Measurements from ENCODE around the gene DUSP28.

The DUSP28 gene

GRCh38 chr2:240528406-240529040 lies 31.6 kb upstream of the DUSP28 start:
- no peak for TF ChIP-seq TAF1 (IDR thresholded peaks at IDR 0.05; ENCODE audit: low read depth)
- no peak for TF ChIP-seq EP300 (IDR thresholded peaks at IDR 0.05; ENCODE audit: borderline replicate concordance)
- TF ChIP-seq USF1 (IDR thresholded peaks at IDR 0.05), result no peak
- no peak for TF ChIP-seq REST (IDR thresholded peaks at IDR 0.05; ENCODE audit: low read depth)
- no peak for TF ChIP-seq MAX (IDR thresholded peaks at IDR 0.05)
- TF ChIP-seq RAD21 (IDR thresholded peaks at IDR 0.05; ENCODE audit: low read depth), result no peak
- TF ChIP-seq FOXM1 (IDR thresholded peaks at IDR 0.05; ENCODE audit: borderline replicate concordance, low read depth), result no peak
- no peak for TF ChIP-seq NFIC (IDR thresholded peaks at IDR 0.05)
- TF ChIP-seq TEAD4 (IDR thresholded peaks at IDR 0.05), result no peak
- no peak for TF ChIP-seq EGR1 (IDR thresholded peaks at IDR 0.05)
- TF ChIP-seq YY1 (IDR thresholded peaks at IDR 0.05; ENCODE audit: low read depth), result no peak
- no peak for TF ChIP-seq CREB1 (IDR thresholded peaks at IDR 0.05; ENCODE audit: low read depth)
- TF ChIP-seq ZBTB7A (IDR thresholded peaks at IDR 0.05; ENCODE audit: low read depth), result no peak
- no peak for TF ChIP-seq TCF12 (IDR thresholded peaks at IDR 0.05; ENCODE audit: low read depth)
- no peak for TF ChIP-seq CEBPB (IDR thresholded peaks at IDR 0.05)

- TF ChIP-seq CEBPB (IDR thresholded peaks at IDR 0.05), result no peak
- TF ChIP-seq EGR1 (IDR thresholded peaks at IDR 0.05), result no peak
- TF ChIP-seq RAD21 (IDR thresholded peaks at IDR 0.05; ENCODE audit: low read depth), result no peak
- no peak for TF ChIP-seq NFIC (IDR thresholded peaks at IDR 0.05)
- TF ChIP-seq YY1 (IDR thresholded peaks at IDR 0.05; ENCODE audit: low read depth), result no peak
- TF ChIP-seq TCF12 (IDR thresholded peaks at IDR 0.05; ENCODE audit: low read depth), result no peak
- no peak for TF ChIP-seq EP300 (IDR thresholded peaks at IDR 0.05; ENCODE audit: borderline replicate concordance)
- TF ChIP-seq TEAD4 (IDR thresholded peaks at IDR 0.05), result no peak
- no peak for TF ChIP-seq MAX (IDR thresholded peaks at IDR 0.05)
- TF ChIP-seq FOXM1 (IDR thresholded peaks at IDR 0.05; ENCODE audit: borderline replicate concordance, low read depth), result no peak
- no peak for TF ChIP-seq REST (IDR thresholded peaks at IDR 0.05; ENCODE audit: low read depth)
- no peak for TF ChIP-seq TAF1 (IDR thresholded peaks at IDR 0.05; ENCODE audit: low read depth)
- TF ChIP-seq ZBTB7A (IDR thresholded peaks at IDR 0.05; ENCODE audit: low read depth), result no peak
- no peak for TF ChIP-seq CREB1 (IDR thresholded peaks at IDR 0.05; ENCODE audit: low read depth)
These were observed 30.7 kb upstream of the DUSP28 start for GRCh38 chr2:240529344-240529999.

GRCh38 chr2:240530181-240530580 lies 30.0 kb upstream of the DUSP28 start:
- TF ChIP-seq REST (IDR thresholded peaks at IDR 0.05; ENCODE audit: low read depth) (no peak), EP300 (IDR thresholded peaks at IDR 0.05; ENCODE audit: borderline replicate concordance) (no peak), FOXM1 (IDR thresholded peaks at IDR 0.05; ENCODE audit: borderline replicate concordance, low read depth) (no peak), USF1 (IDR thresholded peaks at IDR 0.05) (no peak), YY1 (IDR thresholded peaks at IDR 0.05; ENCODE audit: low read depth) (no peak), TEAD4 (IDR thresholded peaks at IDR 0.05) (no peak), CEBPB (IDR thresholded peaks at IDR 0.05) (no peak), RAD21 (IDR thresholded peaks at IDR 0.05; ENCODE audit: low read depth) (no peak), TAF1 (IDR thresholded peaks at IDR 0.05; ENCODE audit: low read depth) (no peak), CREB1 (IDR thresholded peaks at IDR 0.05; ENCODE audit: low read depth) (no peak), MAX (IDR thresholded peaks at IDR 0.05) (no peak), EGR1 (IDR thresholded peaks at IDR 0.05) (no peak), ZBTB7A (IDR thresholded peaks at IDR 0.05; ENCODE audit: low read depth) (no peak), NFIC (IDR thresholded peaks at IDR 0.05) (no peak), TCF12 (IDR thresholded peaks at IDR 0.05; ENCODE audit: low read depth) (no peak)
